Fibroblast of lung (primary cell): ENCODE data around the gene OVOL3. TPM values are rescaled to one million over a fixed set of nuclear protein-coding genes. Genes with fewer than 3 reads are reported as not detected.

Source experiments
- DNase-seq, 2 donors: peaks; one replicate each; pipeline versions ENCODE4 v3.0.0 to v3.0.0-alpha.2; 2010; ENCODE audit warnings: low read depth in 2 of 2
- H2AFZ ChIP-seq: 2 replicates; pipeline ENCODE4 v1.5.1; 2012; ENCODE audit warnings: low read length, control low read depth, inconsistent platforms
- H3K27ac ChIP-seq: 2 replicates; pipeline ENCODE4 v1.5.1; 2011; ENCODE audit warnings: low read length, control low read depth; ENCODE audit not compliant: insufficient read depth
- H3K27me3 ChIP-seq: 2 replicates; pipeline ENCODE4 v1.5.1; 2011; ENCODE audit warnings: mild to moderate bottlenecking, low read length; ENCODE audit not compliant: control insufficient read depth, insufficient read depth
- H3K36me3 ChIP-seq: 2 replicates; pipeline ENCODE4 v1.5.1; 2011; ENCODE audit warnings: low read length; ENCODE audit not compliant: control insufficient read depth, insufficient read depth
- H3K4me1 ChIP-seq: 2 replicates; pipeline ENCODE4 v1.5.1; 2011; ENCODE audit warnings: low read length; ENCODE audit not compliant: control insufficient read depth, insufficient read depth; ENCODE audit errors: extremely low read depth
- H3K4me2 ChIP-seq: 2 replicates; pipeline ENCODE4 v1.5.1; 2011; ENCODE audit warnings: low read length, control low read depth; ENCODE audit not compliant: insufficient read depth; ENCODE audit errors: extremely low read depth
- H3K4me3 ChIP-seq, 4 experiments: fragments of 200-600 bp in 1 of 4; sonication (generic) in 1 of 4; replicated peaks in 1 of 4; 2 replicates each; pipeline ENCODE4 v1.5.1; 2011 to 2016; ENCODE audit warnings: low read length in 4 of 4, low read depth in 3 of 4, mild to moderate bottlenecking in 3 of 4, control low read depth in 2 of 4, inconsistent platforms in 1 of 4, mixed read lengths in 1 of 4; ENCODE audit not compliant: insufficient read depth in 1 of 4; ENCODE audit errors: control extremely low read depth in 1 of 4
- H3K79me2 ChIP-seq: 2 replicates; pipeline ENCODE4 v1.5.1; 2012; ENCODE audit warnings: mild to moderate bottlenecking, low read length, inconsistent platforms; ENCODE audit not compliant: control insufficient read depth, insufficient read depth
- H3K9ac ChIP-seq: 2 replicates; pipeline ENCODE4 v1.5.1; 2011; ENCODE audit warnings: mild to moderate bottlenecking, low read length, control low read depth; ENCODE audit not compliant: insufficient read depth
- H3K9me3 ChIP-seq: 2 replicates; pipeline ENCODE4 v1.5.1; 2012; ENCODE audit warnings: low read depth, low read length; ENCODE audit not compliant: control insufficient read depth, insufficient read depth
- H4K20me1 ChIP-seq: 2 replicates; pipeline ENCODE4 v1.5.1; 2011; ENCODE audit warnings: low read length; ENCODE audit not compliant: control insufficient read depth, insufficient read depth; ENCODE audit errors: extremely low read depth
- CTCF ChIP-seq, 2 donors: IDR thresholded peaks in 1 of 2; conservative IDR thresholded peaks in 1 of 2; 1 replicate in 1 of 2; 2 replicates in 1 of 2; pipeline ENCODE4 v1.5.1; 2011 to 2012; ENCODE audit warnings: low read length in 2 of 2, control low read depth in 1 of 2, inconsistent platforms in 1 of 2, low read depth in 1 of 2, mild to moderate bottlenecking in 1 of 2
- EZH2 ChIP-seq: IDR thresholded peaks from 2 replicates; pipeline ENCODE4 v1.5.1; 2012; ENCODE audit warnings: low read length, control low read depth, mild to moderate bottlenecking; ENCODE audit errors: missing control alignments
- polyA plus RNA-seq, 2 donors: library from polyadenylated mRNA; depleted of rRNA in 1 of 2; stranded (reverse) in 1 of 2; unstranded in 1 of 2; fragments of >200 nt; gene quantifications; 2 replicates each; pipeline ENCODE4 v1.2.1, GENCODE V29; 2011 to 2012; ENCODE audit warnings: missing spikeins in 1 of 2
- total RNA-seq: library from RNA; depleted of rRNA; stranded (reverse); fragments of >200 nt; gene quantifications from 2 replicates; pipeline ENCODE4 v1.2.1, GENCODE V29; 2014

Gene OVOL3
- total and polyA plus RNA-seq, 2 donors (not counting 1 experiment from before 2014, with no cell fraction given): not detected

DNA sequence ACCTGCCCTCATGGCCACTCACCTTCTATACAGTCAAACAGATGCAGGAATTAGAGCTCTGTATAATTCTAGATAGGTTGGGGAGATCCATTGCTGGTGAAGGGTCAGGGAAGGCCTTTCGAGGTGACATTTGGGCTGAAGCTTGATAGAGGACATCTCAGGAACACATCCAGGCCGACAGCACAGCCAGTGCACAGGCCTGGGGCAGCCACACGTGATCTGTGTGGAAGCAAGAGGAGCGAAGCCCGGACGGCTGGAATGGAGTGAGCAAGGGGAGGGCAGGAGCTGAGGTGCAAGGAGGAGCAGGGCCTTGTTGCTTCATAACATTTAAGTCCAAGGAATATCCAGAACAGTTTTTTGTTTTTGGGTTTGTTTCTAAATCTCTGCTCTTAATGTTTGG is 4.5 kb upstream of the OVOL3 start:
- DNase-seq: no peak
- no peak overlapping the region for H3K27ac ChIP-seq
- H4K20me1 ChIP-seq: no peaks in the 10 kb centered on the region
- H3K9me3 ChIP-seq: no peaks in the 10 kb centered on the region
- no peak for TF ChIP-seq CTCF (conservative IDR thresholded peaks at IDR 0.05 in 1 of 2, IDR thresholded peaks at IDR 0.05 in 1 of 2; ENCODE audit: low read depth in 1 of 2, low read length in 2 of 2)
- TF ChIP-seq EZH2: no peak
- H3K4me3 ChIP-seq: no peak overlapping the region
- H3K9ac ChIP-seq: no peak overlapping the region
- no peak overlapping the region for H2AFZ ChIP-seq
- no peak overlapping the region for H3K4me2 ChIP-seq
- H3K36me3 ChIP-seq: peaks cover 12% of the 10 kb centered on the region
- no peaks in the 10 kb centered on the region for H3K79me2 ChIP-seq
- no peaks in the 10 kb centered on the region for H3K27me3 ChIP-seq
- no peaks in the 10 kb centered on the region for H3K4me1 ChIP-seq

GRCh38 chr19:36106991-36107390 is 4.0 kb upstream of the OVOL3 start:
- Histone ChIP-seq H3K9ac (no peak overlapping the region), H3K4me2 (no peak overlapping the region), H3K79me2 (no peaks in the 10 kb centered on the region), H3K27ac (no peak overlapping the region), H3K36me3 (peaks cover 10% of the 10 kb centered on the region), H3K4me1 (no peaks in the 10 kb centered on the region), H3K4me3 (no peak overlapping the region), H4K20me1 (no peaks in the 10 kb centered on the region), H3K9me3 (no peaks in the 10 kb centered on the region), H3K27me3 (no peaks in the 10 kb centered on the region), H2AFZ (no peak overlapping the region)
- no peak for DNase-seq
- TF ChIP-seq CTCF (conservative IDR thresholded peaks at IDR 0.05 in 1 of 2, IDR thresholded peaks at IDR 0.05 in 1 of 2; ENCODE audit: low read depth in 1 of 2, low read length in 2 of 2): no peak
- no peak for TF ChIP-seq EZH2

GRCh38 chr19:36108684-36109083 is 2.3 kb upstream of the OVOL3 start:
- Histone ChIP-seq H3K4me2 (no peak overlapping the region), H3K9ac (no peak overlapping the region), H3K27me3 (no peaks in the 10 kb centered on the region), H3K4me3 (no peak overlapping the region), H3K9me3 (no peaks in the 10 kb centered on the region), H3K4me1 (peaks cover 1% of the 10 kb centered on the region), H3K27ac (no peak overlapping the region), H2AFZ (no peak overlapping the region), H4K20me1 (no peaks in the 10 kb centered on the region), H3K36me3 (peaks cover 13% of the 10 kb centered on the region), H3K79me2 (peaks cover 2% of the 10 kb centered on the region)
- TF ChIP-seq CTCF (conservative IDR thresholded peaks at IDR 0.05 in 1 of 2, IDR thresholded peaks at IDR 0.05 in 1 of 2; ENCODE audit: low read depth in 1 of 2, low read length in 2 of 2) (no peak), EZH2 (no peak)
- no peak for DNase-seq
